Liver (tissue), 3 donors: ENCODE data around the gene ENOX1.

Source experiments
- ATF3 ChIP-seq: IDR thresholded peaks from 2 replicates; pipeline ENCODE4 v1.6.1; 2016; ENCODE audit warnings: antibody characterized with exemption
- CTCF ChIP-seq: fragments of 150-350 bp; IDR thresholded peaks from 2 replicates; pipeline ENCODE4 v1.5.1; 2017; ENCODE audit warnings: improper control_type of control experiment, low read depth, low read length; ENCODE audit not compliant: missing input control
- GABPA ChIP-seq, 2 donors: IDR thresholded peaks in 1 of 2; conservative IDR thresholded peaks in 1 of 2; 2 replicates each; pipeline ENCODE4 v1.6.1; 2016; ENCODE audit warnings: antibody characterized with exemption in 2 of 2, mild to moderate bottlenecking in 1 of 2, moderate library complexity in 1 of 2
- JUND ChIP-seq, 2 donors: IDR thresholded peaks; 2 replicates each; pipeline ENCODE4 v1.6.1; 2016; ENCODE audit warnings: antibody characterized with exemption in 2 of 2
- REST ChIP-seq: IDR thresholded peaks from 2 replicates; pipeline ENCODE4 v1.6.1; 2016; ENCODE audit warnings: antibody characterized with exemption, mild to moderate bottlenecking
- SP1 ChIP-seq: IDR thresholded peaks from 2 replicates; pipeline ENCODE4 v1.6.1; 2018; ENCODE audit warnings: antibody characterized with exemption, mild to moderate bottlenecking
- donor health status: healthy.
- donor health status: healthy.

- TF ChIP-seq CTCF (no peak), REST (no peak), ATF3 (no peak), GABPA (IDR thresholded peaks at IDR 0.05 in 1 of 2, conservative IDR thresholded peaks at IDR 0.05 in 1 of 2) (no peak), JUND (IDR thresholded peaks at IDR 0.05) (no peak), SP1 (no peak)
These were observed 299.3 kb downstream of the ENOX1 start for GRCh38 chr13:43487461-43487860.
